Left lung (tissue), 10 donors: ENCODE data around the gene C1orf50. TPM values are rescaled to one million over a fixed set of nuclear protein-coding genes. Genes with fewer than 3 reads are reported as not detected.
A peak's percentile ranks its signal among the peaks of the same experiment; 100 is the strongest.

Source experiments
- ATAC-seq: fragments of 200-7000 bp; cut with Tn5 transposase; one replicate; pipeline ENCODE4 v1.9.1; 2020; ENCODE audit warnings: moderate library complexity
- DNase-seq, 4 donors: peaks; one replicate each; pipeline ENCODE4 v3.0.0-alpha.2; 2013 to 2020
- H3K27ac ChIP-seq, 2 donors: fragments of 200-600 bp; sonication (generic) in 1 of 2; one replicate each; pipeline versions ENCODE4 v1.5.0 to v1.8.0; 2020 to 2021
- H3K27me3 ChIP-seq, 2 donors: fragments of 200-600 bp; sonication (generic) in 1 of 2; one replicate each; pipeline versions ENCODE4 v1.5.0 to v1.8.0; 2020 to 2021
- H3K36me3 ChIP-seq, 2 donors: fragments of 200-600 bp; sonication (generic) in 1 of 2; one replicate each; pipeline versions ENCODE4 v1.5.0 to v1.8.0; 2020 to 2021
- H3K4me1 ChIP-seq, 2 donors: fragments of 200-600 bp; one replicate each; pipeline ENCODE4 v1.8.0; 2021
- H3K4me3 ChIP-seq, 2 donors: fragments of 200-600 bp; sonication (generic) in 1 of 2; one replicate each; pipeline versions ENCODE4 v1.5.0 to v1.8.0; 2020 to 2021; ENCODE audit warnings: mild to moderate bottlenecking in 1 of 2
- H3K9me3 ChIP-seq, 2 donors: fragments of 200-600 bp; sonication (generic) in 1 of 2; one replicate each; pipeline versions ENCODE4 v1.5.0 to v1.8.0; 2020 to 2021
- CTCF ChIP-seq, 2 donors: fragments of 200-600 bp; sonication (generic) in 1 of 2; IDR thresholded peaks; one replicate each; pipeline versions ENCODE4 v1.5.0 to v1.8.0; 2021; ENCODE audit warnings: antibody characterized with exemption in 2 of 2
- intact Hi-C, 2 donors: fragments of 100-400 bp; cut with DNase I; formaldehyde crosslinking; loops; one replicate each; pipeline versions ENCODE4 v1.11.2 to v1.14.2; 2022
- polyA plus RNA-seq, 6 donors: library from polyadenylated mRNA; unstranded; fragments of 120-200 nt; gene quantifications; one replicate each; pipeline ENCODE4 v1.2.1, GENCODE V29; 2013; ENCODE audit not compliant: insufficient read length in 6 of 6
- total RNA-seq, 2 donors: library from RNA; stranded (reverse); fragmentation: NEBNext Ultra II Directional; extraction: Animal tissue kit (Norgen Biotek cat#: 25700); gene quantifications; one replicate each; pipeline ENCODE4 v1.2.1, GENCODE V29; 2021
- donor health status: DM: no; HTN: yes; CAD: no.
- donor health status: DM: no; HTN: no; CAD: no.

The C1orf50 gene
- total and polyA plus RNA-seq, 8 donors, result 4.3 to 15.0 (median 11.9) TPM

- Histone ChIP-seq H3K9me3 (no peaks in the 10 kb centered on the region), H3K4me3 (no peak within 1 kb of the TSS), H3K4me1 (peaks cover 0 to 6% of the 10 kb centered on the region in 2 donors), H3K36me3 (no peaks in the 10 kb centered on the region), H3K27me3 (peaks cover 0 to 5% of the 10 kb centered on the region in 2 donors), H3K27ac (no peak within 1 kb of the TSS)
- peak; percentile 41 for ATAC-seq
- no peak for TF ChIP-seq CTCF (IDR thresholded peaks at IDR 0.05)
- DNase-seq, result peak in 1 of 4 donors; percentile 34
- intact Hi-C loops, result no loop called here
Measured at GRCh38 chr1:42739753-42740700, 27.0 kb upstream of the C1orf50 start, which contains the start of gene CLDN19. CLDN19 (minus strand) TSS chr1:42740236; CDS start chr1:42740063, 173 bp downstream.

- intact Hi-C loops, result no loop called here
- Histone ChIP-seq H3K4me3 (no peak overlapping the region), H3K9me3 (no peaks in the 10 kb centered on the region), H3K27me3 (peaks cover 0 to 5% of the 10 kb centered on the region in 2 donors), H3K4me1 (peaks cover 0 to 6% of the 10 kb centered on the region in 2 donors), H3K27ac (no peak overlapping the region), H3K36me3 (peaks cover 0 to 4% of the 10 kb centered on the region in 2 donors)
- ATAC-seq (no peak), DNase-seq (peak in 1 of 4 donors; percentile 28)
- TF ChIP-seq CTCF (IDR thresholded peaks at IDR 0.05), result no peak
Measured at GRCh38 chr1:42740851-42741580, 26.0 kb upstream of the C1orf50 start.

- Histone ChIP-seq H3K36me3 (peaks cover 0 to 11% of the 10 kb centered on the region in 2 donors), H3K27me3 (peaks cover 0 to 5% of the 10 kb centered on the region in 2 donors), H3K27ac (no peak overlapping the region), H3K4me3 (no peak overlapping the region), H3K4me1 (peaks cover 0 to 6% of the 10 kb centered on the region in 2 donors), H3K9me3 (no peaks in the 10 kb centered on the region)
- no peak for ATAC-seq
- no peak for DNase-seq
- intact Hi-C loops, result no loop called here
- TF ChIP-seq CTCF (IDR thresholded peaks at IDR 0.05), result no peak
Measured at GRCh38 chr1:42741706-42742105, 25.3 kb upstream of the C1orf50 start.

GRCh38 chr1:42742141-42742540 lies 24.9 kb upstream of the C1orf50 start:
- Histone ChIP-seq H3K4me1 (peaks cover 0 to 4% of the 10 kb centered on the region in 2 donors), H3K36me3 (peaks cover 0 to 15% of the 10 kb centered on the region in 2 donors), H3K9me3 (no peaks in the 10 kb centered on the region), H3K27ac (no peak overlapping the region), H3K27me3 (peaks cover 0 to 5% of the 10 kb centered on the region in 2 donors), H3K4me3 (no peak overlapping the region)
- ATAC-seq, result no peak
- no peak for TF ChIP-seq CTCF (IDR thresholded peaks at IDR 0.05)
- intact Hi-C loops, result no loop called here
- no peak for DNase-seq
